HG03442 (cell line): ENCODE data around the gene TM6SF1.

ENCODE experiments used
- ATAC-seq: cut with Tn5 transposase; IDR thresholded peaks from one replicate; pipeline ENCODE4 v1.9.1; 2021; ENCODE audit warnings: mild to moderate bottlenecking, moderate library complexity; ENCODE audit not compliant: unreplicated experiment

The TM6SF1 gene

DNA sequence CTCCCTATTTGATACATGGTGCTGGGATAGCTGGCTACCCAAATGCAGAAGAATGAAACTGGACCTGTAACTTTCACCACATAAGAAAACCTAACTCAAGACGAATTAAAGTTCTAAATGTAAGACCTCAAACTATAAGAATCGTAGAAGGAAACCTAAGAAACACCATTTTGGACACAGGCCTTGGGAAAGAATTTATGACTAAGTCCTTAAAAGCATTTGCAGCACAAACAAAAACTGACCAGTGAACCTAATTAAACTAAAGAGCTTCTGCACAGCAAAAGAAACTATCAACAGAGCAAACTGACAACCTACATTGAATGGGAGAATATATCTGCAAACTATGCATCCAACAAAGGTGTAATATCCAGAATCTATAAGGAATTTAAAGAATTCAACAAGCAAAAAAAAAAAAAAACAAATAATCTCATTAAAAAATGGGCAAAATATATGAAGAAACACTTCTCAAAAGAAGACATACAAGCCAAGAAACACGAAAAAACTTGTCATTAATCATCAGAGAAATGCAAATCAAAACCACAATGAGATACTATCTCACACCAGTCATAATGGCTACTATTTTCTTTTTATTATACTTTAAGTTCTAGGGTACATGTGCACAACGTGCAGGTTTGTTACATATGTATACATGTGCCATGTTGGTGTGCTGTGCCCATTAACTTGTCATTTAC lies 63.2 kb downstream of the TM6SF1 start:
- no peak for ATAC-seq

- no peak for ATAC-seq
Measured at GRCh38 chr15:83174891-83175290, 67.4 kb downstream of the TM6SF1 start.

DNA sequence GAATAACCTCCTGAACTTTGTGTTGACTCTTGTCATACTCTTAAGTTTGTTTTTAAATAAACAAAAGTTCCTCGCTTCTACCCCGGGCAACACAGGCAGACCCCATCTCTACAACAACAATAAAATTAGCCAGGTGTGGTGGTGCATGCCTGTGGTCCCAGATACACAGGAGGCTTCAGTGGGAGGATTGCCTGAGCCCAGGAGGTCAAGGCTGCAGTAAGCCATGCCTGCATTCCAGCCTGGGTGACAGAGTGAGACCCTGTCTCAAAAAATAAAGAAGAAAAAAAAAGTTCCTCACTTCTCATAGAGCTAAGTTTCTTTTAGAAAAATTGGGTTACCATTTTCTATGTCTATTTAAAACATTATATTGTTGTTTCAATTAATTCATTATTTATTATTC lies 70.9 kb downstream of the TM6SF1 start:
- no peak for ATAC-seq

- ATAC-seq: no peak
Measured at GRCh38 chr15:83178869-83179325, 71.5 kb downstream of the TM6SF1 start.

DNA sequence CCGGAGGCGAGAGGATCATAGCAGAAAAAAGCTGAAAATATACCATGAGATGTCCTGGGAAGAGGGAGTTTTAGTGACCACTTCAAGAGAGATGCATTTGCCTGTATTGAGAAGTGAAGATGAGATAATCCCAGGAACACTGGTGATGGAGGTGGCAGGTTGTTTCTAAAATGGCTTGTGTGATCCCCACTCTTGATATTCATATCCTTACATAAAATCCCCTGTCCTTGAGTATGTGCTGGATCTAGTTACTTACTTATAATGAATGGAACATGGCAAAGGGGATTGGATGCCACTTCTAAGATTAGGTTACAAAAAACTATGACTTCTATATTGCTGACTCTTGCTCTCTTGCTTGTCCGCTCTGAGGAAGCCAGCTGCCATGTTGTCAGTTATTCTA lies 78.1 kb downstream of the TM6SF1 start:
- ATAC-seq: no peak
